Activated naive CD4-positive, alpha-beta T cell treated with anti-CD3 and anti-CD28 coated beads, Interleukin-2, amount 50 U/mL, for 24 hours (primary cell): ENCODE results near the gene ALG6.
"Not testable (repeated sequence)": the region's sequence is repeated elsewhere in the genome, so short reads cannot be mapped to it uniquely, and the experiment has no call there.

Experiments used
- H3K27ac Mint-ChIP-seq: one replicate; pipeline ENCODE4 v1.8.0; 2021; ENCODE audit warnings: mild to moderate bottlenecking, mixed read lengths
- H3K27me3 Mint-ChIP-seq: one replicate; pipeline ENCODE4 v1.8.0; 2021; ENCODE audit warnings: mixed read lengths
- H3K36me3 Mint-ChIP-seq: one replicate; pipeline ENCODE4 v1.8.0; 2021; ENCODE audit warnings: mixed read lengths
- H3K4me1 Mint-ChIP-seq: one replicate; pipeline ENCODE4 v1.8.0; 2021; ENCODE audit warnings: mixed read lengths
- H3K4me3 Mint-ChIP-seq: one replicate; pipeline ENCODE4 v1.8.0; 2021; ENCODE audit warnings: mild to moderate bottlenecking, mixed read lengths
- H3K9me3 Mint-ChIP-seq: one replicate; pipeline ENCODE4 v1.8.0; 2021; ENCODE audit warnings: mixed read lengths

The ALG6 gene

GRCh38 chr1:63362578-63362977 lies 4.8 kb upstream of the ALG6 start:
- no peaks in the 10 kb centered on the region for H3K9me3 Mint-ChIP-seq
- H3K27me3 Mint-ChIP-seq: peaks cover 10% of the 10 kb centered on the region
- no peak overlapping the region for H3K4me3 Mint-ChIP-seq
- H3K36me3 Mint-ChIP-seq: no peaks in the 10 kb centered on the region
- H3K4me1 Mint-ChIP-seq: peaks cover 12% of the 10 kb centered on the region
- no peak overlapping the region for H3K27ac Mint-ChIP-seq

DNA sequence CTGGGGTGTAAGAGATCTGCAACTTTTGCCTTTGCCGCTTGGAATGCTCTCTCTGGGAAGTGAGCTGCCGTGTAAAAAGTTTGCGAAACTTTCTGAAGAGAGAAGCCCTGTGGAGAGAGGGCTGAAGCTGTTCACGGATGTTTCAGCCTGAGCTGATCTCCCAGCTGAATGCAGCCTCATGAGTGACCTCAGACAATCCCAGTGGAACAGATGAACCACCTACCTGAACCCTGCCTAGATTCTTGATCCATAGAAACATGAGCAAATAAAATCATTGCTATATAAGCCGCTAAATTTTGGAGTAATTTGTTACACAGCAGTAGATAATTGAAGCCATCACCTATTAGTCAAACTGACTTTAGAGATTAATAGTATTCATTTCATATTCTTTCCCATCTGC lies 4.4 kb upstream of the ALG6 start:
- Mint-ChIP-seq H3K27ac (no peak overlapping the region), H3K27me3 (peaks cover 10% of the 10 kb centered on the region), H3K36me3 (no peaks in the 10 kb centered on the region), H3K9me3 (no peaks in the 10 kb centered on the region), H3K4me3 (no peak overlapping the region), H3K4me1 (peaks cover 12% of the 10 kb centered on the region)

DNA sequence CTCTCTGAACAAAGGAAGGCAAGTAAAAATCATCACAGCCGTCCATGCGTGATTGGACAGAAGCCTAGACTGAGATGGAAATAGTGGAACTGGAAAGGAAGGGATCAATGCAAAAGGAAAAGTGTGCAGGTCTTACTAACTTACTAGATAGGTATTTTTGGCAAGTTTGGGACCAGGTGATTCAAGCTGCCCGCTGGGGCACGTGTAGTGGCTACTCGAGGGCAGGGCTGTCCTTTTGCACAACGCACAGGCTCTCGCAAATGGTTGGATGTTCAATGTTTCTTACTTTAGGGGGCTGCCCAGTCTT lies 566 bp upstream of the ALG6 start:
- peaks cover 3% of the 10 kb centered on the region for H3K27me3 Mint-ChIP-seq
- H3K4me1 Mint-ChIP-seq: peaks cover 30% of the 10 kb centered on the region

DNA sequence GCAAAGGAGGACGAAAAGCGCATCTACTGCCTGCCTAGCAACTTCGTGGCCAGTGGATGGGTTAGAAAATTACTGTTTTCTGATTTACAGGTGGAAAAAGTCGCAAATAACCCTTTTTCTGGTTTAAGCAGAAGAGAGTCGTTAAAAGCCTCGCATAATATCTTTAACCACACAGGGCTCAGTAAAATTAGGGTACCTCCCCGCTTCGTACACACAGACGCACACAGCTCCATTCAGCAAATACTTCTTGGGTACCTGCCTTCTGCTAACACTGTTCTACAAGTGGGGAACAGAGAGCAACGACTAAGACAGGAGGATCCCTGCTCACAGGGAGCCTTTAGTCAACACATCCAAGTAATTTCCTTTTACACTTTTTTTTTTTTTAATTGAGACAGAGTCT lies 704 bp downstream of the ALG6 start:
- peak overlapping the region; percentile 78 for H3K27ac Mint-ChIP-seq
- peaks cover 8% of the 10 kb centered on the region for H3K36me3 Mint-ChIP-seq
- H3K27me3 Mint-ChIP-seq: no peaks in the 10 kb centered on the region
- H3K4me3 Mint-ChIP-seq: peak overlapping the region; percentile 97
- H3K9me3 Mint-ChIP-seq: no peaks in the 10 kb centered on the region
- peaks cover 30% of the 10 kb centered on the region for H3K4me1 Mint-ChIP-seq

More for the DNA sequence above, 566 bp upstream of the ALG6 start:
- peak overlapping the region; percentile 97 for H3K27ac Mint-ChIP-seq
- peak overlapping the region; percentile 87 for H3K4me3 Mint-ChIP-seq
- no peaks in the 10 kb centered on the region for H3K9me3 Mint-ChIP-seq
- peaks cover 6% of the 10 kb centered on the region for H3K36me3 Mint-ChIP-seq

DNA sequence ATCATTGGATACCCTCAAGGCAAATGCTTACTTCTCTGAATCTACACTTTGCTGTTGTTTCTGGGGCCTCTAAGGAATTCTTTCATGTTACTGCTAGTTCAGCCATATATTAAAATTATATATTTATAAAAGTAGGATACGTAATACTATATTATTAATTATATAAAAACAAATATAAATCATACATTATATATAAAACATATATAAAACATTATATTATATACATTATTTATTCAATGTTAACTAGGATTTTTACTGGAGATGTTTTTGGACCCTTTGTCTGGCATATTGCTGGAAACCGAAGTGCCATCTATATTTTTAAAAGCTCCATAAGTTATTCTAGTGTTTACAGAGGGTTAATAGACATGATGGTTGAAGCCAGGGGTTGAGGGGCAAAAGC lies 12.2 kb downstream of the ALG6 start:
- H3K36me3 Mint-ChIP-seq: peaks cover 29% of the 10 kb centered on the region

DNA sequence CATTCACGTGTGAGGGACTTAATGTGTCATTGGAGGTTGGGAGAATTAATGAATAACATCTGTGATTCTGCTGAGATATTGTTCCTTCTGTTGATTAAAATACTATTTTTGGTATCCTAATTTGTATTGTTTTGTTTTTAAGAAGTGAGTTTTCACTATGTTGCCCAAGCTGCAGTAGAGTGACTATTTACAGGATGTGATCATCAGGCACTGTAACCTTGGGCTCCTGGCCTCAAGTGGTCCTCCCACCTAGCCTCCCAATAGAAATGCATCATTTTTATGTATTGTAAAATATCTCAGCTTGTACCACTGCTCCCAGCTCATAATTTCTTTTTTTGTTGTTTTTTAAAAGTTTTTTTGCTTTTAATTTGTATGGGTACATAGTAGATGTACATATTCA lies 14.3 kb downstream of the ALG6 start:
- no peak overlapping the region for H3K4me3 Mint-ChIP-seq
- H3K4me1 Mint-ChIP-seq: peaks cover 51% of the 10 kb centered on the region
- no peak overlapping the region for H3K27ac Mint-ChIP-seq
- H3K36me3 Mint-ChIP-seq: peaks cover 37% of the 10 kb centered on the region
- H3K27me3 Mint-ChIP-seq: no peaks in the 10 kb centered on the region
- no peaks in the 10 kb centered on the region for H3K9me3 Mint-ChIP-seq

More for the DNA sequence above, 12.2 kb downstream of the ALG6 start:
- Mint-ChIP-seq H3K4me1 (peaks cover 44% of the 10 kb centered on the region), H3K4me3 (no peak overlapping the region), H3K9me3 (no peaks in the 10 kb centered on the region), H3K27me3 (no peaks in the 10 kb centered on the region), H3K27ac (no peak overlapping the region)

GRCh38 chr1:63401945-63402344 lies 34.5 kb downstream of the ALG6 start:
- H3K27me3 Mint-ChIP-seq: no peaks in the 10 kb centered on the region
- H3K4me1 Mint-ChIP-seq: no peaks in the 10 kb centered on the region
- no peaks in the 10 kb centered on the region for H3K9me3 Mint-ChIP-seq
- H3K27ac Mint-ChIP-seq: no peak overlapping the region
- H3K36me3 Mint-ChIP-seq: peaks cover 27% of the 10 kb centered on the region
- no peak overlapping the region for H3K4me3 Mint-ChIP-seq

- no peaks in the 10 kb centered on the region for H3K9me3 Mint-ChIP-seq
- H3K27ac Mint-ChIP-seq: no peak overlapping the region
- peaks cover 31% of the 10 kb centered on the region for H3K36me3 Mint-ChIP-seq
- H3K4me3 Mint-ChIP-seq: no peak overlapping the region
- no peaks in the 10 kb centered on the region for H3K27me3 Mint-ChIP-seq
- no peaks in the 10 kb centered on the region for H3K4me1 Mint-ChIP-seq
Measured at GRCh38 chr1:63403386-63403785, 36.0 kb downstream of the ALG6 start.

- Mint-ChIP-seq H3K4me3 (no peak overlapping the region), H3K4me1 (no peaks in the 10 kb centered on the region), H3K9me3 (no peaks in the 10 kb centered on the region), H3K27ac (no peak overlapping the region), H3K36me3 (peaks cover 27% of the 10 kb centered on the region), H3K27me3 (no peaks in the 10 kb centered on the region)
Measured at GRCh38 chr1:63405021-63405420, 37.6 kb downstream of the ALG6 start.

- Mint-ChIP-seq H3K9me3 (no peaks in the 10 kb centered on the region), H3K27ac (no peak overlapping the region), H3K4me1 (no peaks in the 10 kb centered on the region), H3K4me3 (no peak overlapping the region), H3K27me3 (no peaks in the 10 kb centered on the region), H3K36me3 (peaks cover 26% of the 10 kb centered on the region)
Measured at GRCh38 chr1:63405987-63406386, 38.6 kb downstream of the ALG6 start.

DNA sequence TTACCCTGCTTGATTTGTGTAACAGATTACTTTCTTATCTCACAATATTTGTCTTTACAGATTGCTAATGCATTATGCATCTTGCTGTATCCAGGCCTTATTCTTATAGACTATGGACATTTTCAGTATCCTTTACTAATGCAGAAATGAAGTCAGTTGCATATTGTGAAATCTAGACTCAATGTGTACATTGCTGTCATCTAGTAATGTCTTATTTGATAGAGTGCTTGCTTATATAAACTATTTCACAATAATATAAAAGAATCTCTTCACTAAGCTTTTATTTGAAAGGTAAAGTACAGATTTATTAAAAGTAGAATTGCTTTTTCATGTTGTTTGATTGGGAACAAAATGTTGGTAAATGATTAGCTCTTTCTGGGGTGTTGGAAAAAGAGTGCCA lies 39.6 kb downstream of the ALG6 start:
- Mint-ChIP-seq H3K27ac (no peak overlapping the region), H3K9me3 (no peaks in the 10 kb centered on the region), H3K36me3 (peaks cover 33% of the 10 kb centered on the region), H3K4me3 (no peak overlapping the region), H3K4me1 (no peaks in the 10 kb centered on the region), H3K27me3 (no peaks in the 10 kb centered on the region)

DNA sequence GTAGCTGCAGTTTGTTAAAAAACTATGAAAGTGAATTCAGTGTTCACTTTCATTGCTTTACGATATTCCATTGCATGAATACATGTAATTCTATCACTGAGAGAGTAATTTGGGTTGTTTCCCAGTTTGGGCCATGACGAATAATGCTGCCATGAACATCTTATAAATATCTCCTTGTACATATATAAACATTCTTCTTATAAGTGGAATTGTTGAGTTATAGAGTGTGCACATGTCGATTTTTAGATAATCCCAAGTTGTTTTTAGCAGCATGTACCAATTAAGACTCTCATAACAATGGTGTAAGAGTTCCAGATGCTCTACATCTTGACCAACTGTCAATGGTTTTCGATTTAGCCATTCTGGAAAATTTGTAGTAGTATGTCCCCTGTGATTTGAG lies 40.9 kb downstream of the ALG6 start:
- Mint-ChIP-seq H3K36me3 (peaks cover 32% of the 10 kb centered on the region), H3K4me3 (no peak overlapping the region), H3K27ac (no peak overlapping the region), H3K27me3 (no peaks in the 10 kb centered on the region), H3K9me3 (no peaks in the 10 kb centered on the region), H3K4me1 (no peaks in the 10 kb centered on the region)

GRCh38 chr1:63411066-63411465 lies 43.6 kb downstream of the ALG6 start:
- Mint-ChIP-seq H3K27me3 (no peaks in the 10 kb centered on the region), H3K27ac (no peak overlapping the region), H3K9me3 (no peaks in the 10 kb centered on the region), H3K36me3 (peaks cover 28% of the 10 kb centered on the region), H3K4me1 (no peaks in the 10 kb centered on the region), H3K4me3 (no peak overlapping the region)

GRCh38 chr1:63413394-63413793 lies 46.0 kb downstream of the ALG6 start:
- Mint-ChIP-seq H3K4me3 (no peak overlapping the region), H3K36me3 (peaks cover 32% of the 10 kb centered on the region), H3K9me3 (no peaks in the 10 kb centered on the region), H3K4me1 (no peaks in the 10 kb centered on the region), H3K27ac (no peak overlapping the region), H3K27me3 (no peaks in the 10 kb centered on the region)

GRCh38 chr1:63414691-63415365 lies 47.4 kb downstream of the ALG6 start:
- Mint-ChIP-seq H3K4me3 (no peak overlapping the region), H3K27ac (no peak overlapping the region), H3K36me3 (peaks cover 38% of the 10 kb centered on the region), H3K9me3 (no peaks in the 10 kb centered on the region), H3K27me3 (no peaks in the 10 kb centered on the region), H3K4me1 (no peaks in the 10 kb centered on the region)

- H3K9me3 Mint-ChIP-seq: no peaks in the 10 kb centered on the region
- no peak overlapping the region for H3K27ac Mint-ChIP-seq
- H3K27me3 Mint-ChIP-seq: no peaks in the 10 kb centered on the region
- H3K4me1 Mint-ChIP-seq: no peaks in the 10 kb centered on the region
- peaks cover 38% of the 10 kb centered on the region for H3K36me3 Mint-ChIP-seq
- no peak overlapping the region for H3K4me3 Mint-ChIP-seq
Measured at GRCh38 chr1:63418101-63418500, 50.7 kb downstream of the ALG6 start.

DNA sequence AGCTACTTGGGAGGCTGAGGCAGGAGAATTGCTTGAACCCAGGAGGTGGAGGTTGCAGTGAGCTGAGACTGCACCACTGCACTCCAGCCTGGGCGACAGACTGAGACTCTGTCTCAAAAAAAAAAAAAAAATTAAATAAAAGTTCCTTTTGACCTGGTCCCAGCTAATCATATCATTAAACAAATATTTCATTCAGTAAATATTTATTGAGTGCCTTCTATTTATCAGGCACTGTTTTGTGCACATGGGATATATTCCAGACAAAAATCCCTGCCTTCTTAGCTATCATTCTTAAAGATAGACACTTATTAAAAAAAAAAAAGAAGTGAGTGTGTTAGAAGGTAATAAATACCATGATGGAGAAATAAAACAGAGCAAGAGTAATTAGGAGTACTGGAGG lies 53.3 kb downstream of the ALG6 start:
- not testable (repeated sequence) for H3K4me1 Mint-ChIP-seq, H3K9me3 Mint-ChIP-seq, H3K4me3 Mint-ChIP-seq

More for the DNA sequence above, 53.3 kb downstream of the ALG6 start:
- peaks cover 32% of the 10 kb centered on the region for H3K36me3 Mint-ChIP-seq
- not testable (repeated sequence) for H3K27me3 Mint-ChIP-seq, H3K27ac Mint-ChIP-seq
